GM18870 (cell line): Measurements from ENCODE around the gene TMEM100.

Experiments
- ATAC-seq: cut with Tn5 transposase; IDR thresholded peaks from one replicate; pipeline ENCODE4 v1.9.1; 2021; ENCODE audit warnings: moderate library complexity; ENCODE audit not compliant: unreplicated experiment

Gene TMEM100

DNA sequence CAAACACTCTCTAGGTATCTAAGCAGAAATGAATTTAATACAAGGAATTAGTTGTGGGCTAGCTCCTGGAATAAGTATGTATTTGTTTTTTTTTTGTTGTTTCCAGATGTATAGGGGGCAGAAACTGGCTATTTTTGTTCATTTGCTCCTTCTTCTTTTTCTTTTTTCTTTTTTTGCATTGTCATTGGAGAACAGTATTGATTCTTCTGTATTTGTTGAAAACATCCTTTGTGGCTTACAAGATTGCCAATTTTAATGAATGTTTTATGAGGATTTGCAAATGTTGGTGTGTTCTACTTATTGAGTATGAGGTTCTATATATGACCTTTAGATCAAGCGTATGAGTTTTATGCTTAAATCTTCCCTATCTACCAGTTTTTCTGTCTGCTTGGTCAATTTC is 22.6 kb upstream of the TMEM100 start:
- no peak for ATAC-seq

DNA sequence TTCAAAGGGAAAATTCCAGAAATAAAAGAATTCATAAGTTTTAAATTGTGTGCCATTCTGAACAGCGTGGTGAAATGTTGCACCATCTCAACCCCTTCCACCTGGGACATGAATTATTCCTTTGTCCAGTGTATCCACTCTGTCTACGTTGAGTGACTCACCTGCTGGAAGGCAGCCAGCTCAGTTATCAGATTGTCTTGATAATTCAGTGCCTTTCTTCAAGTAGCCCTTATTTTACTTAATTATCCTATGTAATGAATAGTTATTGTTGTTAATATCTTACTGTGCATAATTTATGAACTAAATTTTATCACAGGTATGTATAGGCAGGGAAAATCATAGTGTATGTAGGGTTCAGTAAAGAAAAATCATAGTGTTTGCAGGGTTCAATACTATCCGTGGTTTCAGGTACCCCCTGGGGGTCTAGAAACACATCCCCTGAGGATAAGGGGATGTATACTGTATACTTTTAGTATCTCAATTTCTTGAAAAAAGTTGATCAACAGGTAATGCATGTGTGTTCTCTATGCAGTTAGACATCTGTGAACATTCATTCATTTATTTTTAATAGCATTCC is 20.5 kb upstream of the TMEM100 start:
- ATAC-seq = peak; percentile 34

DNA sequence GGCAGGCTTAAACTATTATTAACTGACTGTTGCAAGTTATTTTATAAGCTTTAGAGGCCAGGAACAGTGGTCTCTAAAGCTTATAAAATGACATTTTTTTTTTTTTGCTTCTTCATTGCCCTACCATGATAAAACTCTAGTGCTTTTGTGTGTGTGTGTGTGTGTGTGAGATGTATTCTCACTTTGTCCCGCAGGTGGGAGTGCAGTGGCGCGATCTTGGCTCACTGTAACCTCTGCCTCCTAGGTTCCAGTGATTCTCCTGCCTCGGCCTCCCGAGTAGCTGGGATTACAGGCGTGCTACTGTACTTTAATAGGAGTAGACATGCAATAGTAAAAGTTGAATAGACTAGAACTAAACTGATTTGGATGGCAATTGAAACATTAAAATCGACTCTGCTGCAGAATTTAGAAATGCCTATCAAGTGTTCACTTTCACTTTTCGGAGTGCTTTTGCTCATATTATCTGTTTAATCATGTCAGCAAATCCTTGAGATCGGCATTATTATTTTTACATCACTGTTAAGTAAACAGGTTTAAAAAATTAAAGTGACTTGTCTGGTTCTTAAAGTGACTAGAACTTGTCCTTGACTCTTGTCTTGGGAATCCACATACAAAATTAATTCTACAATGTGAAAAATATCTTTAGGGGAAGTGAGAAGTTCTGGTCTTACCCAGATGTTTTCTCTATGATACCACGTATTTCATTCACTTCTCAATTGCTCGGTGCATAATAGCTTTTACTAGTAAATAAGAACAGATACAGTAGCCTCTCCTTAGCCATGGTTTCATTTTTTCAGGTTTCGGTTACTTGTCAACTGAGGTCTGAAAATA is 19.8 kb upstream of the TMEM100 start:
- ATAC-seq = peak; percentile 85

DNA sequence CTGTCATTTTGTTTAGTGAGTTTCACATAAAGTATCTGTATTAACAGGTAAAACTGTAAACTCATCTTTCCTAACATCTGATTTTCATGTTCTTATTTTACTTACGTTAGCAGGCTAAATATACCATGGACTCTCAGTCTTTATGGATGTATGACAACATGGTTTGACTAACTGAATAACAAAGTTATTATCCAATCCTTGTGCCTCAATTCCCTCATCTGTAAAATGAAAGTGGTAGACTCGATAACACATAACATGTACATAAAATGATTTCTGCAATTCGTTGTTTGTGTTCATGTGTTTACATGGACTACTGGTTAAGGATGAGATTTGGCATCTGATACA is 18.7 kb upstream of the TMEM100 start:
- ATAC-seq = no peak

DNA sequence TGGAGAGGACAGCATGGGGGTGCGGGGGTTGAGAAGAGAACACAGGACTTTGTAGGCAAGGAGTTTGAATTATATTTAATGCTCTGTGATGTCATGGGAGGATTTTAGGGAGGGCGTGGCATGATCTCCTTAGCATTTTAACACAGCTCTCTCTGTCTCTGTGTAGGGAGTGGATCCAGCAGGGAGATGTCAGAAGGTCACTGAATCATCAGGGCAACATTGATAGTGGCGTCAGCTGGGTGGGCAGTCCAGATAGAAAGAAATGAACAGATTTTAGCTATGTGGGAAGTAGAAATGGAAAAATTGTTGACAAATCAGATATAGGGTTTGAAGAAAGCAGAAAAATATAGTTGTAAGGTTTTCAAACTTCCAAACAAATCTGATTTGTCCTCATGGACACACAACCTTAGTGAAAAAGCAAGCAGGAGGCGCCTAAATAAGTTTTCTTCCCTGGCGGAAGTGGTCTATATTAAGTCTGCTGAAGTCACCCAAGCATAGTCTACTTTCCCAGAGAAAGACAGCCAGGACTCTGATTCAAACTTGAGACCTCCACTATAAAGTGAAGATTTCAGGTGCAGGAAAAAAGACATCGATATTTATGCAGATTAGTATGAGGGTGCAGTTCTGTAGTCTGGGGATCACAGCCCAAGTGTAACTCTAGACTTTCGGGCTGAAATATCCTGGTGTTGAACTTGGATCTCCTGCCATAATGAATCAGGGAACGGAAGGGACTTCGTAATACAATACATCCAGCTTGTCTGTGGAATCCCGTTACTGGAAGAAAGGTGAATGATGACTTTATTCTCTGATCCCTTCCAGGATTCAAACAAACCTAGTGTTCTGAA is 18.1 kb upstream of the TMEM100 start:
- ATAC-seq = no peak

DNA sequence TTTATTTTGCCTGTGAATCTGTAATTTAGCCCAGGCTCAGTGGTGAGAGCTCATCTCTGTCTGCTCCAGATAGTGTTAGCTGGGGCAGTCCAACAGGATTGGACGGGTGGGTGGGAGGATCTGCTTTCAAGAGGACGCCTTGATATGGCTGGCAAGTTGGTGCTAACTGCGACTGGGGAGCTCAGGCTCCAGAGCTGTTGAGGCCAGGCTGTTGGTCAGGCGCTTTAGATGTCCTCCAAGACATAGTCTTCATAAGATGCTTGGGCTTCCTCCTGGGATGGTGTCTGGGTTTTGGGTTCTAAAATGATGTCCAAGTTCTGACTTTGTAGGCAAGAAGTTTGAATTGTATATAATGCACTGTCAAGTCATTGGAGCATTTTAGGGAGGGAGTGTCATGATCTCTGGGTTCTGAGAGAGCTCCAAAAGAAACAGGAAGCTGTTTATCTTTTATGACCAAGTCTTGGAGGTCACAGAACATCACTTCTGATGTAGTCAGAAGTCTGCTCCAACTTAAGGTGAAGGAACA is 15.4 kb upstream of the TMEM100 start:
- ATAC-seq = no peak

DNA sequence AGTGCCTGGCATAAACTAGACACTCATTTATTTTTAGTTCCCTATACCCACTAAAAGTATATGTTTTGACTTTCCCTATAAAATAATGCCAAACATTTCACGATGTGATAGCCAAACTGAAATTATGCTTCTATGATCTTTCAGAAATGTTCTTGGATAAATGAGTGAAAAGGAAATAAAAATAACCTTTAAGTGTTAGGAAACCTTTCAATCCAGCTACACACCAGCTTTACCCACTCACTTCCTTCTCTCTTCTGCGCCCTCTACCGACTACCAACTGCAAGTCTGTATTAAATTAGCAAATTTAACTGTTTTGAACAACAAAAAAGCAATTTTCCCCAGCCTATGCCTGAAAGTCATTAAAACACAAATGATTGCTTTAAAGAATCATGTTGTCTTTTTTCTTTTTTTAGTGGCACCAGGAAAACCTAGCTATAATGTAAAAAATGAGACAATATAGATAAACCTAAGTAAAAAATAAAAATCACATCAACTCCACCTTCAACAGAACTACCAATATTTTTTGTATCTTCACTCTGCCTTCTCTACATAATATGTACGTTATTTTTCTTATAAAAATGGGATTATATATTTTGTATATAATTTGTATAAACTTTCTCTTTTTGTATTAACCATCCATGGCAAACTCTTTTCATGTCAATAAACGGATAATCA is 13.2 kb upstream of the TMEM100 start:
- no peak for ATAC-seq

DNA sequence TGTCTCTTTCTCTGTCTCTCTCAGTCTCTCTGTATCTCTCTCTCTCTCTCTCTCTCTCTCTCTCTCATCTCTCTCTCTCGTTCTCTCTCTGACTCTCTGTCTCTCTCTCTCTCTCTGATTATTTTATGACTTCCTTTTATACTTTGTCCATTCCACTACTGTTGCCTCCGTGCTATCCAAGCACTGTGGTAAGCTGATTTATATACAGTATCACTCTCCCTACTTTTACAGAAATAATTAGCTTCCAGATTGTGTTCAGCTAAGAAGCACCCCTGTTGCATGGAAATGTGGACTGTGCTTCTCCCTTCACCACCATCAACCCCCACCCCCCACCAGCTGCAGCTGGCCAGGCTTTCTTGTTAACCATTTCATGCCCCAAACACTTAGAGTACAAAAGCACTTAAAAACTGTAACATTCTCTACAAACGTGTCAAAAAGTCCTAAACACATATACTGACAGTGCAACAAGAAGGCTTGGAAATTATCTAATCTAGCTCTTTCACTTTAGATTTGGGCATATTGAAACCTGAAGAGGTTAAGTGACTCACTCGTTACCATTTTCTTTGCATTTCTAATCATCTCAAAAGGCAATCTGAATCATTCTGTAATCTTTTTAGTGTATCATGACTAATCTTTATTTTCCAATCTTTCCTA is 11.6 kb upstream of the TMEM100 start:
- ATAC-seq = peak; percentile 56

DNA sequence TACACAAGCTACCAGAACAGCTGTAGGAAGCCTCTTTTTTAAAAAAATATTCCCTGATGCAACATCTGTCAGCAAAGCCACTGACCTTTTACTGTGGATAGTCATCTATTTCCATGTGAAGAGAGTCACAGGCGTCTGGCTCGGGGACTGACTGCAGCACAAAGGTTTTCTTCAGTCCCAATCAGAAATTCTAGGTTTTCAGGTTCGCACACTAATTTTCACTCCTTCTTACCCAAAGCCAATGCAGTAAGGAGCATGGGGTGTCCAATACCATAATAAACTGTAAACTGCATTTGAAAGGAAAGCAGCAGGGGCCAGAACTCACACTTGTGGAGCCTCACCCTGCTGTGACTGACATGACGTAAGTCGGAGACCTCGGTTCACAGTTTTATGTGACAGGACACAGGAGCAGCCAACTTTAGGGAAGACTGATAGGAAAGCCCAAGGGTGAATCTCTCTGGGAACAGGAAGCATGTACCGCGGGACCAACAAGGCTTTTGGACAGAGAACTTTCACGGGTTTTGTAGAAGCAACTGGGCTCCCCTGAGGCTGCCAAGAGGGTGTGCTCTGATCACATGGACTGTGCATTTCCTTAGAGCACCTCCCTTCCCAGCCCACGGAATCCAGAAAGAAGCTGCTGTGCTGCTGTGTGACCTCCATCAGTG is 9.1 kb upstream of the TMEM100 start:
- ATAC-seq = no peak

DNA sequence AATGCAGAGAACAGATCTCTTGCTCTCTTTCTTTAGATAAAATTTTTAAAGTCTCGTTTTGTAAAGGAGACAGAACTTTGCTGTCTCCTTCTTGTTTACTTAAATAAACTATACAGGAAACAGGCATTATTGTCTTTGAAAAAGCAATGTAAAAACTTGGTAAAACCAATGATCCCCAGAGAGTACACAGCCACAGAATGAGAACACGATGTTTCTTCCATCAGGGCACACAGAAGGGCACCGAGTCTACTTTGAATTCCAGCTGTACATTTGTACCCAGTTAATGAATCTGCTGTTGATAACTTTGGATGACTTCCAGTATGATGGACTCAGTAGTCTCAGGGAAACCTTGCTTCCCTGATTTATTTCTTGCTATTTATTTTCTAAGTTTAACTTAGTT is 8.1 kb upstream of the TMEM100 start:
- ATAC-seq = no peak

DNA sequence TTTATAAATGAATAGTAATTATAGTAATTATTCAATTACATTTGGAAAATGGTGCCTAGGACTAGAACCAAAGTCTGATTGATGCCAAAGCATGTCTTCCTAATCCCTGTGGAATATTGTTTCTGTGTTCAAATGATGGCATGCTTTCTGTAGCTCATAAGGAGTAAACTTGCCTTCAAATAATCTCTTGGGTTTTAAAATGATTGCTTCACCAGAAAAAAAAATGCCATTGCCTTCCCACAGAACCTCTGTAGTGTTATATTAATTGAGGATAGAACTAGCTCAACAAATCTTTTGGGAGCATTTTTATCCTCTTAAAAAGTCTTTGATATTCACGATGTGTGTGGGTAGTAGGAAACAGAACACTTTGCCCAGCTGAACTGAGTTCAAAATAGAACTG is 7.7 kb upstream of the TMEM100 start:
- no peak for ATAC-seq

DNA sequence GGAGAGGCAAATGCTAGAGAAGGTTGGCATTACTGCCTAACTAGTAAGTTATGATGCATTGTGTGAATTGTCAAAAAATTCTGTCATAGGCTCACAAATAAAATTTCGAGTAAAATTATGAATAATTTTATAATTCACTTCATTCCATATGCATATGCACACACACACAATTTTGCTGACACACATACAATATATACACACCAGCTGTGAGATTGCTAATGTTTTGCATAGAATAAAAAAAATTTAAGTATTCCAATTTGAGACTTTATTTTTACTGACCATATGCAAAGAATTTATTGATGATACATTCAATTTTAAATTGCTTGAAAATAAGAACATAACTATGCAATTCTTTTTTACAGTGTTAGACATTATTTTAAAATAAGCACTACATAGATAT is 6.8 kb upstream of the TMEM100 start:
- ATAC-seq = no peak

DNA sequence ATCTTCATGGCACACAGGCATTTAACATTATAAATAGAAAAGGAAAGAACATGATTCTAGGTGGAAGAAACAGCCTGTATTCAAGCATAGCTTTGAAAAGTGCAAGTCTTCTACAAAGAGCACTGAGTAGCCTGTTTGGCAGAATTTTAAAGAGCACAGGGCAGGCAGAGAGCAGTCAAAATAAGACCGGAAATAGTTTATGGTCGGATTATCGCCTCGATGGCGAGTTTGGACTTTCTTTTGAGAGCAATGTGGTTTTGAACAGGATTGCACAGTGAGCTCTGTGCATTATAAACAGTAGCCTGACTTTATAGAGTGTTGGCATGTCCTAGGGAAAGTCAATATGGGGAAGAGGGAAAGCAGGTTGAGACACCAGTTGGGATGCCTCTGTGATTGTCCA is 6.2 kb upstream of the TMEM100 start:
- ATAC-seq = no peak

DNA sequence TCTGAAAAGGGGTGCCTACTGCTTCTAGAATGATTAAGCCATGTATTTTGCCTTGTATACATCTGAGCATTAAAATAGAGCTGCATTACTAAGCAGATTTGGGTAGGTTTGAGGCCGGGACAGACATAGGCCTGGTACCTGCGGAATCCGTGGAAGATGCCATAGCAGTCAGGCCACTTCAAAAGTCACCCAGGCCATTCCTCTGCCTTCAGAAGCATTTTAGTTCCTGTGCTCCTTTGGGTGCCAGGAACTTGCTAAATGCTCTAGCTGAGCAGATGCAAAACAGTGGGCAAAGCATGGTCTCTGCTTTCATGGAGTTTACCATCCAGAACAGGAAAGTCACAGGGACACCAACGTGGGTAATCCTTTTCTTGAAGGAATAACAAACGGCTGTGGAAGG is 5.7 kb upstream of the TMEM100 start:
- ATAC-seq = no peak

DNA sequence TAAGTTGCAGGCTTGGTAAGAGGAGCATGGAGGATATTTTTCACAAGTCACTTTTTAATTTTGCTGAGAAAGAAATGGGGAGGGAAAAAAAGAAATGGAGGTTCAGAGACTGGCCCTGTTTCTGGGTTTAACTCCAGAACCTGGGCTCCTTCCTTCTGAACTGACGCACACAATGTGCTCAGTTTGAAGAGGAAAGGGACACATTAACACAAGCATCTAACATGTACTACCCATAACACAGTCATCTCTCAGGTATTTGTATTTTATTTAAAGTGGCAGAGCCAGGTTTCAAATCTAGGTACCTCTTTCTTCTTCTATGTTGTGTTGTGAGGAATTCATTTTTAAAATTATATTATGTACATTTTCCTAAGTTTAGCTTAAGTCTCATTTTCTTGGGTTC is 5.3 kb upstream of the TMEM100 start:
- no peak for ATAC-seq

DNA sequence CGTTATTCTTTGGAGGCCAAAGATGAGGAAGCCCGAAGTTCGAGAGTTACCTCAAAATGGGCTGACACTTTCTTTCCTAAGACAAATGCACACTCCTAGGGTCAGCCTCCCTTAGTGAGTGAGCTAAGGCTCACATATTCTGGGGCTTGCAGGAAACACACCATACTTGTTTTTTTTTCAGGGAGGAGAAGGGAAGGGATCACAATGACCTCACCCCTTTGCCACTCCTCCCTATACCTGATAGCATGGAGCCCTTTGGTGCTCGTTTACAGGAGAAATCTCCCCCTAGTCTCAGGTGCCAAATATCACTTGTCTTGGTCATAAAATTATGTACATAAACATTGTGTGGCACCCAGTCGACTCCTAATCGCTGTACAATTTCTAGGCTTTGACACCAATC is 4.6 kb upstream of the TMEM100 start:
- no peak for ATAC-seq

DNA sequence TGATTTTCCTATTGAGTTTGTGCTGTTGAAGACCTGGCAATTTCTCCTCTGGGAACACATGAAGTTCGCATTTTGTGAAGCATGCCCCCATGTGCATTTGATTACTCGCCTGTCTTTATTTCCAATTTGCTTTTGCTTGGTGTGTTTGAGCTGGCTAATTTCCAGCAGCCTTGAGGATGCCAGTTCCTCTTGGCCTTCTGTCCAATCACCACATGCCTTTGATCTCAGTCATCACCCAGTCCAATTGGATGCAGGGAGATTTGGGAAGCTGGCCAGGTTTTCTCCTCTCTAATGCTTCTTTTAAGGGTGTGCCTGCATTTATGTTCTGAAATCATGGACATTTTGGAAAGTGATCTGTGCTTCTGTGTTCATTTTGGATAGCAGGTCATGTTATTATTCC is 3.8 kb upstream of the TMEM100 start:
- no peak for ATAC-seq

DNA sequence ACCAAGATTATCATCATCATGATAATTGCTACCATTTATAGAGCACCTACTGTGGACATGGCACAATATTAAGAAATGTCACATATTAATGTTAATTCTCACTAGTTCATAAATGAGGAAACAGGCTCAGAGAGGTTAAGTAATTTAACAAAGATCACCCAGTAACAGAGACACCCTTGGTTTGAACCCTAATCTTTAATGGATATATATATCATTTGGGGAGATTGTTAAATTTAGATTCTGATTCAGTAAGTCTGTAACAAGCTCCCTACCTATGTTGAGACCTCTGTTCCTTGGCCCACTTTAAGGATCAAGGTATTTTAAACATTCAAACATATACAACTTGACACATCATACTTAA is 804 bp upstream of the TMEM100 start:
- ATAC-seq = no peak

DNA sequence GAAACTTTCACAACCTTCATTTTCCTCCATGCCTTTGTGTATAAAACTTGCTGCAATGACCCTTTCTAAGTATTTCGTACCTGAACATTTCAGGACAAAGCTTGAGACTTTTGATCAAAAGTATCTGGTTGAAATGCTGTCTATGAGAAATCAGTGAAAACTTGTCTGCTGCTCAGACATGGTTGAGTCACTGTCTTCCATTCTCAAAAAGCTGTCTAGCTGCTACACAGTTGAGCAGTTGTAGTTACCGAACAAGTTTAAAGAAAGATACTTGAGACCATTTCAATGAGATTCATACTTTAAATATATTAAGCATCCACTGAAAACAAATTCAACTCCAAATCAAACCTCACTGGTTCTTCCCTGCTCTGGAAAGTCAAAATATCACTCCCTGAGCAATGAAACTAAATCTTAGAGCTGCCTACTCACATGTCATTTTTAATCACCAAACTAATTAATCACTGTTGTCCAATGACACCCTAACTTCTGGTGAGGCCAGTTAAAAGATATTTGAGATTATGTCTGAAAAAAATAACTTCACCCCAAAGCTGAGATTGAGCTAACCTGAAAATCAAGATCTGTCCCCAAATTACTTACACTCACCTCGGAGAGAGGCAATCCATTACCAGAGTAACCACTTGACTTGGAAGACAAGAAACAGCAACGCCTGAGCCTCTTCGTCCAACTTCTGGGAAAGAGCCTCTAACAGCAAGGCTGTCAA is 488 bp downstream of the TMEM100 start:
- ATAC-seq = no peak
